Stimulated activated effector memory CD8-positive, alpha-beta T cell treated with anti-CD3 and anti-CD28 coated beads, Interleukin-12 subunit alpha, Interleukin-12 subunit beta, amount 100 ng/mL, for 72 hours (primary cell): ENCODE measurements around the gene ABCB8.
A peak's percentile ranks its signal among the peaks of the same experiment; 100 is the strongest.

Source experiments
- ATAC-seq: fragments of 150-1000 bp; cut with Tn5 transposase; 2 replicates; pipeline ENCODE4 v1.10.0; 2021
- DNase-seq, 2 donors: peaks; one replicate each; pipeline ENCODE4 v3.0.0; 2021 to 2022; ENCODE audit warnings: low spot score in 2 of 2
- H3K27ac Mint-ChIP-seq: one replicate; pipeline ENCODE4 v1.8.0; 2022; ENCODE audit warnings: mild to moderate bottlenecking, mixed read lengths
- H3K36me3 Mint-ChIP-seq: one replicate; pipeline ENCODE4 v1.8.0; 2022; ENCODE audit warnings: mild to moderate bottlenecking, mixed read lengths
- H3K4me1 Mint-ChIP-seq: one replicate; pipeline ENCODE4 v1.8.0; 2022; ENCODE audit warnings: mixed read lengths
- H3K4me3 Mint-ChIP-seq: one replicate; pipeline ENCODE4 v1.8.0; 2022; ENCODE audit warnings: mild to moderate bottlenecking, mixed read lengths
- H3K9me3 Mint-ChIP-seq: one replicate; pipeline ENCODE4 v1.8.0; 2022; ENCODE audit warnings: mixed read lengths

Gene ABCB8

GRCh38 chr7:151074817-151075661 is 46.8 kb downstream of the ABCB8 start:
- Mint-ChIP-seq H3K27ac (peak overlapping the region; percentile 81), H3K4me3 (peak overlapping the region; percentile 49), H3K9me3 (no peaks in the 10 kb centered on the region), H3K36me3 (peaks cover 86% of the 10 kb centered on the region), H3K4me1 (peaks cover 49% of the 10 kb centered on the region)
- DNase-seq (no peak), ATAC-seq (no peak)

GRCh38 chr7:151075662-151075971 is 47.4 kb downstream of the ABCB8 start:
- peaks cover 50% of the 10 kb centered on the region for H3K4me1 Mint-ChIP-seq
- H3K9me3 Mint-ChIP-seq, result no peaks in the 10 kb centered on the region
- H3K36me3 Mint-ChIP-seq, result peaks cover 84% of the 10 kb centered on the region
- H3K27ac Mint-ChIP-seq, result peak overlapping the region; percentile 81
- DNase-seq (no peak), ATAC-seq (no peak)
- no peak overlapping the region for H3K4me3 Mint-ChIP-seq

- Mint-ChIP-seq H3K4me1 (peaks cover 50% of the 10 kb centered on the region), H3K36me3 (peaks cover 80% of the 10 kb centered on the region), H3K4me3 (no peak overlapping the region), H3K27ac (peak overlapping the region; percentile 81), H3K9me3 (no peaks in the 10 kb centered on the region)
- DNase-seq, result no peak
- no peak for ATAC-seq
Measured at GRCh38 chr7:151075978-151076426, 47.8 kb downstream of the ABCB8 start.

GRCh38 chr7:151076863-151077704 is 48.8 kb downstream of the ABCB8 start:
- ATAC-seq (no peak), DNase-seq (no peak)
- Mint-ChIP-seq H3K4me1 (peaks cover 56% of the 10 kb centered on the region), H3K36me3 (peaks cover 70% of the 10 kb centered on the region), H3K9me3 (no peaks in the 10 kb centered on the region), H3K4me3 (no peak overlapping the region), H3K27ac (no peak overlapping the region)

GRCh38 chr7:151077705-151078232 is 49.5 kb downstream of the ABCB8 start:
- peak overlapping the region; percentile 26 for H3K27ac Mint-ChIP-seq
- peaks cover 63% of the 10 kb centered on the region for H3K4me1 Mint-ChIP-seq
- H3K9me3 Mint-ChIP-seq, result no peaks in the 10 kb centered on the region
- peaks cover 63% of the 10 kb centered on the region for H3K36me3 Mint-ChIP-seq
- DNase-seq, result no peak
- ATAC-seq, result no peak
- peak overlapping the region; percentile 98 for H3K4me3 Mint-ChIP-seq

GRCh38 chr7:151078233-151079040 is 50.2 kb downstream of the ABCB8 start:
- peak overlapping the region; percentile 98 for H3K4me3 Mint-ChIP-seq
- peaks cover 65% of the 10 kb centered on the region for H3K4me1 Mint-ChIP-seq
- H3K36me3 Mint-ChIP-seq, result peaks cover 56% of the 10 kb centered on the region
- ATAC-seq (no peak), DNase-seq (no peak)
- no peaks in the 10 kb centered on the region for H3K9me3 Mint-ChIP-seq
- H3K27ac Mint-ChIP-seq, result peak overlapping the region; percentile 26

GRCh38 chr7:151079199-151079910 is 51.1 kb downstream of the ABCB8 start:
- peak overlapping the region; percentile 98 for H3K4me3 Mint-ChIP-seq
- ATAC-seq (no peak), DNase-seq (no peak)
- peaks cover 62% of the 10 kb centered on the region for H3K4me1 Mint-ChIP-seq
- no peaks in the 10 kb centered on the region for H3K9me3 Mint-ChIP-seq
- peaks cover 47% of the 10 kb centered on the region for H3K36me3 Mint-ChIP-seq
- peak overlapping the region; percentile 88 for H3K27ac Mint-ChIP-seq

GRCh38 chr7:151080067-151080521 is 51.8 kb downstream of the ABCB8 start:
- peak overlapping the region; percentile 88 for H3K27ac Mint-ChIP-seq
- peaks cover 61% of the 10 kb centered on the region for H3K4me1 Mint-ChIP-seq
- peaks cover 40% of the 10 kb centered on the region for H3K36me3 Mint-ChIP-seq

GRCh38 chr7:151080522-151081169 is 52.4 kb downstream of the ABCB8 start, which contains the start of gene FASTK:
Gene FASTK, minus strand, starts transcription at chr7:151080809. Its CDS starts 43 bp downstream, at chr7:151080766.
- peak; percentile 88 for ATAC-seq
- H3K4me3 Mint-ChIP-seq, result peak within 1 kb of the TSS; percentile 98
- peaks cover 40% of the 10 kb centered on the region for H3K36me3 Mint-ChIP-seq
- H3K9me3 Mint-ChIP-seq, result no peaks in the 10 kb centered on the region
- peak within 1 kb of the TSS; percentile 88 for H3K27ac Mint-ChIP-seq
- peaks cover 62% of the 10 kb centered on the region for H3K4me1 Mint-ChIP-seq
- DNase-seq, result peak; percentile 78 to 92

More at GRCh38 chr7:151080067-151080521, 51.8 kb downstream of the ABCB8 start:
- ATAC-seq (peak; percentile 3), DNase-seq (no peak)
- peak overlapping the region; percentile 98 for H3K4me3 Mint-ChIP-seq
- no peaks in the 10 kb centered on the region for H3K9me3 Mint-ChIP-seq

- Mint-ChIP-seq H3K4me1 (peaks cover 58% of the 10 kb centered on the region), H3K27ac (peak overlapping the region; percentile 88), H3K36me3 (peaks cover 37% of the 10 kb centered on the region), H3K4me3 (peak overlapping the region; percentile 98), H3K9me3 (no peaks in the 10 kb centered on the region)
- ATAC-seq (no peak), DNase-seq (no peak)
Measured at GRCh38 chr7:151081170-151082101, 53.2 kb downstream of the ABCB8 start.

GRCh38 chr7:151082141-151083070 is 54.2 kb downstream of the ABCB8 start:
- Mint-ChIP-seq H3K9me3 (no peaks in the 10 kb centered on the region), H3K4me3 (peak overlapping the region; percentile 98), H3K4me1 (peaks cover 58% of the 10 kb centered on the region), H3K27ac (peak overlapping the region; percentile 96), H3K36me3 (peaks cover 32% of the 10 kb centered on the region)
- ATAC-seq (no peak), DNase-seq (no peak)
